Ascending aorta (tissue), 2 donors: ENCODE measurements around the gene PSRC1. TPM values are rescaled to one million over a fixed set of nuclear protein-coding genes. Genes with fewer than 3 reads are reported as not detected.
A peak's percentile ranks its signal among the peaks of the same experiment; 100 is the strongest.

ENCODE experiments used
- DNase-seq, 2 donors: peaks; one replicate each; pipeline ENCODE4 v3.0.0-alpha.2; 2019; ENCODE audit warnings: low spot score in 2 of 2
- H3K27ac ChIP-seq, 2 donors: fragments of 200-600 bp; sonication (generic); one replicate each; pipeline ENCODE4 v1.5.1; 2016 to 2017; ENCODE audit warnings: mild to moderate bottlenecking in 1 of 2
- H3K27me3 ChIP-seq: fragments of 200-600 bp; sonication (generic); one replicate; pipeline ENCODE4 v1.5.1; 2017
- H3K36me3 ChIP-seq, 2 donors: fragments of 200-600 bp; sonication (generic); one replicate each; pipeline ENCODE4 v1.5.1; 2016
- H3K4me1 ChIP-seq, 2 donors: fragments of 200-600 bp; sonication (generic); one replicate each; pipeline ENCODE4 v1.5.1; 2016 to 2017; ENCODE audit warnings: mild to moderate bottlenecking in 1 of 2
- H3K4me3 ChIP-seq, 2 donors: fragments of 200-600 bp; sonication (generic); one replicate each; pipeline ENCODE4 v1.5.1; 2016 to 2017; ENCODE audit warnings: mild to moderate bottlenecking in 1 of 2
- H3K9me3 ChIP-seq, 2 donors: fragments of 200-600 bp; sonication (generic); one replicate each; pipeline ENCODE4 v1.5.1; 2016
- CTCF ChIP-seq, 3 experiments: fragments of 200-600 bp in 2 of 3; fragments of 450-650 bp in 1 of 3; sonication (generic) in 2 of 3; IDR thresholded peaks; one replicate each; pipeline ENCODE4 v1.5.1; 2016 to 2019; ENCODE audit warnings: antibody characterized with exemption in 3 of 3, mild to moderate bottlenecking in 1 of 3, moderate library complexity in 1 of 3
- intact Hi-C: fragments of 100-400 bp; cut with DNase I; formaldehyde crosslinking; loops from one replicate; pipeline ENCODE4 v1.15.1; 2023
- total RNA-seq: library from RNA; depleted of rRNA; stranded (reverse); fragments of >200 nt; gene quantifications from one replicate; pipeline ENCODE4 v1.1.0, GENCODE V29; 2016

PSRC1 gene
- total RNA-seq, 1 donor from 2014 or later, result 1.3 TPM

- Histone ChIP-seq H3K27ac (no peak overlapping the region), H3K36me3 (no peaks in the 10 kb centered on the region), H3K4me3 (no peak overlapping the region), H3K4me1 (peaks cover 9 to 17% of the 10 kb centered on the region in 2 donors), H3K9me3 (no peaks in the 10 kb centered on the region), H3K27me3 (no peaks in the 10 kb centered on the region)
- intact Hi-C loops, result no loop called here
- TF ChIP-seq CTCF (IDR thresholded peaks at IDR 0.05), result no peak
- DNase-seq, result no peak
These were observed 25.8 kb downstream of the PSRC1 start for GRCh38 chr1:109256971-109257681.

GRCh38 chr1:109256085-109256484 is 26.9 kb downstream of the PSRC1 start:
- intact Hi-C loops, result no loop called here
- no peaks in the 10 kb centered on the region for H3K27me3 ChIP-seq
- H3K27ac ChIP-seq, result no peak overlapping the region
- peaks cover 9 to 17% of the 10 kb centered on the region in 2 donors for H3K4me1 ChIP-seq
- no peak for TF ChIP-seq CTCF (IDR thresholded peaks at IDR 0.05)
- H3K4me3 ChIP-seq, result no peak overlapping the region
- H3K9me3 ChIP-seq, result no peaks in the 10 kb centered on the region
- no peak for DNase-seq
- H3K36me3 ChIP-seq, result no peaks in the 10 kb centered on the region

GRCh38 chr1:109255678-109256077 is 27.3 kb downstream of the PSRC1 start:
- H3K36me3 ChIP-seq, result no peaks in the 10 kb centered on the region
- H3K27ac ChIP-seq, result no peak overlapping the region
- intact Hi-C loops, result no loop called here
- no peak overlapping the region for H3K4me3 ChIP-seq
- DNase-seq, result no peak
- no peaks in the 10 kb centered on the region for H3K9me3 ChIP-seq
- peaks cover 9 to 17% of the 10 kb centered on the region in 2 donors for H3K4me1 ChIP-seq
- no peaks in the 10 kb centered on the region for H3K27me3 ChIP-seq
- no peak for TF ChIP-seq CTCF (IDR thresholded peaks at IDR 0.05)

GRCh38 chr1:109255097-109255651 is 27.8 kb downstream of the PSRC1 start:
- Histone ChIP-seq H3K27ac (no peak overlapping the region), H3K4me3 (no peak overlapping the region), H3K4me1 (peaks cover 9 to 19% of the 10 kb centered on the region in 2 donors), H3K27me3 (no peaks in the 10 kb centered on the region), H3K9me3 (no peaks in the 10 kb centered on the region), H3K36me3 (no peaks in the 10 kb centered on the region)
- intact Hi-C loops, result no loop called here
- TF ChIP-seq CTCF (IDR thresholded peaks at IDR 0.05), result no peak
- no peak for DNase-seq

GRCh38 chr1:109254621-109255096 is 28.3 kb downstream of the PSRC1 start:
- no peak for DNase-seq
- no peaks in the 10 kb centered on the region for H3K27me3 ChIP-seq
- intact Hi-C loops, result no loop called here
- H3K9me3 ChIP-seq, result no peaks in the 10 kb centered on the region
- H3K4me3 ChIP-seq, result no peak overlapping the region
- peaks cover 9 to 22% of the 10 kb centered on the region in 2 donors for H3K4me1 ChIP-seq
- H3K36me3 ChIP-seq, result no peaks in the 10 kb centered on the region
- peak overlapping the region in 1 of 2 donors; percentile 74 for H3K27ac ChIP-seq
- no peak for TF ChIP-seq CTCF (IDR thresholded peaks at IDR 0.05)
